GM21737 (cell line): ENCODE measurements around the gene RASSF6.
"Not testable (repeated sequence)": the region's sequence is repeated elsewhere in the genome, so short reads cannot be mapped to it uniquely, and the experiment has no call there.

Experiments
- ATAC-seq: cut with Tn5 transposase; IDR thresholded peaks from one replicate; pipeline ENCODE4 v1.9.1; 2021; ENCODE audit warnings: mild to moderate bottlenecking, moderate library complexity; ENCODE audit not compliant: unreplicated experiment

RASSF6 gene

GRCh38 chr4:73613130-73613529, 7.1 kb downstream of the RASSF6 start:
- ATAC-seq: no peak

GRCh38 chr4:73612032-73612431, 8.2 kb downstream of the RASSF6 start:
- ATAC-seq: no peak

GRCh38 chr4:73609706-73610105, 10.5 kb downstream of the RASSF6 start:
- no peak for ATAC-seq

GRCh38 chr4:73608689-73609594, 11.3 kb downstream of the RASSF6 start:
- ATAC-seq: no peak

- no peak for ATAC-seq
These were observed 12.7 kb downstream of the RASSF6 start for GRCh38 chr4:73607375-73608033.

GRCh38 chr4:73606465-73606974, 13.7 kb downstream of the RASSF6 start:
- ATAC-seq: peak; percentile 78

- no peak for ATAC-seq
These were observed 16.2 kb downstream of the RASSF6 start for GRCh38 chr4:73603854-73604584.

GRCh38 chr4:73603271-73603710, 16.9 kb downstream of the RASSF6 start:
- ATAC-seq: no peak

- no peak for ATAC-seq
These were observed 19.3 kb downstream of the RASSF6 start for GRCh38 chr4:73600954-73601353.

- no peak for ATAC-seq
These were observed 21.1 kb downstream of the RASSF6 start for GRCh38 chr4:73599182-73599581.

- ATAC-seq: no peak
These were observed 22.6 kb downstream of the RASSF6 start for GRCh38 chr4:73597594-73597993.

GRCh38 chr4:73597183-73597582, 23.1 kb downstream of the RASSF6 start:
- ATAC-seq: not testable (repeated sequence)

- no peak for ATAC-seq
These were observed 24.2 kb downstream of the RASSF6 start for GRCh38 chr4:73596001-73596400.

GRCh38 chr4:73593631-73594241, 26.5 kb downstream of the RASSF6 start:
- ATAC-seq: no peak

- ATAC-seq: peak; percentile 89
These were observed 30.1 kb downstream of the RASSF6 start for GRCh38 chr4:73589887-73590801.

- ATAC-seq: peak; percentile 23
These were observed 30.9 kb downstream of the RASSF6 start for GRCh38 chr4:73589261-73589847.

- ATAC-seq: no peak
These were observed 31.6 kb downstream of the RASSF6 start for GRCh38 chr4:73588613-73589012.

- no peak for ATAC-seq
These were observed 33.6 kb downstream of the RASSF6 start for GRCh38 chr4:73586666-73587065.

- no peak for ATAC-seq
These were observed 34.2 kb downstream of the RASSF6 start for GRCh38 chr4:73586040-73586439.
